A375 (cell line): ENCODE data around the gene ZFPL1. TPM values are rescaled to one million over a fixed set of nuclear protein-coding genes. Genes with fewer than 3 reads are reported as not detected.

Experiments used
- small RNA-seq: library from RNA; depleted of rRNA; stranded (forward); fragments of <200 nt; gene quantifications from one replicate; pipeline ENCODE3, GENCODE V24; 2014
- total RNA-seq: library from RNA; depleted of rRNA; stranded (reverse); fragments of >200 nt; shearing (Covaris generic); gene quantifications from 2 replicates; pipeline ENCODE4 v1.2.3, GENCODE V29; 2014; rRNA removed

The ZFPL1 gene
- 58.4 and 65.3 TPM in 2 replicates for total RNA-seq

GRCh38 chr11:65083834-65084597 lies at the start of gene ZFPL1, which contains the start of gene CDCA5:
Gene ZFPL1 (plus strand): TSS chr11:65084222. CDS start chr11:65084699, 477 bp downstream.
Gene CDCA5 (minus strand): TSS chr11:65084040. CDS start chr11:65083978, 62 bp downstream.

GRCh38 chr11:65040847-65041622 lies 43.0 kb upstream of the ZFPL1 start, which contains the start of gene SAC3D1:
Gene SAC3D1 (plus strand): TSS chr11:65041210. CDS start chr11:65041293, 83 bp downstream.

GRCh38 chr11:65058419-65059054 lies 25.5 kb upstream of the ZFPL1 start, which contains the start of gene NAALADL1:
Gene NAALADL1 (minus strand): TSS chr11:65058553. CDS start chr11:65058521, 32 bp downstream.

GRCh38 chr11:65095974-65096806 lies 12.2 kb downstream of the ZFPL1 start, which contains the start of gene VPS51:
Gene VPS51 (plus strand): TSS chr11:65096214. CDS start chr11:65096251, 37 bp downstream.

GRCh38 chr11:65111744-65112545 lies 27.9 kb downstream of the ZFPL1 start, which contains the start of gene TM7SF2:
Gene TM7SF2 (plus strand): TSS chr11:65111872. CDS start chr11:65112016, 144 bp downstream.

GRCh38 chr11:65117206-65118096 lies 33.4 kb downstream of the ZFPL1 start, which contains the start of gene ZNHIT2:
Gene ZNHIT2 (minus strand): TSS chr11:65117701. CDS start chr11:65117653, 48 bp downstream.

GRCh38 chr11:65121865-65122696 lies 38.1 kb downstream of the ZFPL1 start, which contains the start of the genes FAU and MRPL49:
Gene FAU (minus strand): TSS chr11:65122134. CDS start chr11:65121813, 321 bp downstream.
Gene MRPL49 (plus strand): TSS chr11:65122321. CDS start chr11:65122347, 26 bp downstream.

GRCh38 chr11:65134240-65134951 lies 50.4 kb downstream of the ZFPL1 start, which contains the start of gene SYVN1:
Gene SYVN1 (minus strand): TSS chr11:65134519. CDS start chr11:65133601, 918 bp downstream.

Small RNA genes lying within 50 kb of the gene (small RNA-seq; reads per million reads assigned to genes)
- gene SNX15, result not detected

Other genes starting within 250 kb of the ZFPL1 start
- gene CDC42BPG, start 239.6 kb upstream of the ZFPL1 start, total RNA-seq, result 0.29 and 0.57 TPM in 2 replicates
- 86.6 and 93.6 TPM in 2 replicates for gene EHD1, start 205.6 kb upstream of the ZFPL1 start, total RNA-seq
- gene ATG2A, start 167.0 kb upstream of the ZFPL1 start, total RNA-seq, result 19.0 and 19.6 TPM in 2 replicates
- gene PPP2R5B, start 159.5 kb upstream of the ZFPL1 start, total RNA-seq, result 10.2 and 10.6 TPM in 2 replicates
- gene GPHA2, start 148.3 kb upstream of the ZFPL1 start, total RNA-seq, result not detected in 2 replicates
- gene MAJIN, start 112.1 kb upstream of the ZFPL1 start, total RNA-seq, result not detected in 2 replicates
- 1.3 TPM in 2 replicates for gene BATF2, start 87.3 kb upstream of the ZFPL1 start, total RNA-seq
- gene ARL2, start 70.1 kb upstream of the ZFPL1 start, total RNA-seq, result 235 and 274 TPM in 2 replicates
- gene SNX15, start 56.8 kb upstream of the ZFPL1 start, total RNA-seq, result 16.9 and 18.6 TPM in 2 replicates
- 21.5 and 22.5 TPM in 2 replicates for gene SAC3D1, start 43.0 kb upstream of the ZFPL1 start, total RNA-seq
- gene NAALADL1, start 25.7 kb upstream of the ZFPL1 start, total RNA-seq, result not detected in 2 replicates
- gene CDCA5, start 182 bp upstream of the ZFPL1 start, total RNA-seq, result 56.8 and 61.9 TPM in 2 replicates
- 184 and 252 TPM in 2 replicates for gene VPS51, start 12.0 kb downstream of the ZFPL1 start, total RNA-seq
- 13.3 and 20.5 TPM in 2 replicates for gene TM7SF2, start 27.6 kb downstream of the ZFPL1 start, total RNA-seq
- 42.7 and 50.7 TPM in 2 replicates for gene ZNHIT2, start 33.5 kb downstream of the ZFPL1 start, total RNA-seq
- gene FAU, start 37.9 kb downstream of the ZFPL1 start, total RNA-seq, result 892 and 982 TPM in 2 replicates
- gene MRPL49, start 38.1 kb downstream of the ZFPL1 start, total RNA-seq, result 96.8 and 105 TPM in 2 replicates
- gene SYVN1, start 50.3 kb downstream of the ZFPL1 start, total RNA-seq, result 11.6 and 14.1 TPM in 2 replicates
- not detected in 2 replicates for gene SPDYC, start 86.0 kb downstream of the ZFPL1 start, total RNA-seq
- 65.5 and 67.5 TPM in 2 replicates for gene CAPN1, start 97.7 kb downstream of the ZFPL1 start, total RNA-seq
- 22.3 and 24.3 TPM in 2 replicates for gene POLA2, start 177.7 kb downstream of the ZFPL1 start, total RNA-seq
- gene CDC42EP2, start 230.6 kb downstream of the ZFPL1 start, total RNA-seq, result 12.6 and 14.5 TPM in 2 replicates
- 47.7 and 62.2 TPM in 2 replicates for gene DPF2, start 249.6 kb downstream of the ZFPL1 start, total RNA-seq